Activated naive CD4-positive, alpha-beta T cell treated with anti-CD3 and anti-CD28 coated beads, Interleukin-2, amount 10 ng/mL, durations not matched to agents 7 days and 5 days (primary cell): Measurements from ENCODE around the gene KLHL29.

Source experiments
- CTCF ChIA-PET: fragments of 350-600 bp; sonication (Branson Sonifier 250); formaldehyde crosslinking; loops from one replicate; lab custom pipeline; 2021; ENCODE audit warnings: antibody characterized with exemption; lab: Charles Lee
- DNase-seq: peaks from one replicate; pipeline ENCODE4 v3.0.0-alpha.2; 2020
- H3K27ac Mint-ChIP-seq: one replicate; pipeline ENCODE4 v1.8.0; 2021; ENCODE audit warnings: mild to moderate bottlenecking, moderate library complexity, mixed read lengths
- H3K27me3 Mint-ChIP-seq: one replicate; pipeline ENCODE4 v1.8.0; 2021; ENCODE audit warnings: mild to moderate bottlenecking, mixed read lengths
- H3K36me3 Mint-ChIP-seq: one replicate; pipeline ENCODE4 v1.8.0; 2021; ENCODE audit warnings: mixed read lengths
- H3K4me1 Mint-ChIP-seq: one replicate; pipeline ENCODE4 v1.8.0; 2021; ENCODE audit warnings: mixed read lengths
- H3K4me3 Mint-ChIP-seq: one replicate; pipeline ENCODE4 v1.8.0; 2021; ENCODE audit warnings: mild to moderate bottlenecking, moderate library complexity, mixed read lengths
- H3K9me3 Mint-ChIP-seq: one replicate; pipeline ENCODE4 v1.8.0; 2021; ENCODE audit warnings: mixed read lengths

Gene KLHL29

DNA sequence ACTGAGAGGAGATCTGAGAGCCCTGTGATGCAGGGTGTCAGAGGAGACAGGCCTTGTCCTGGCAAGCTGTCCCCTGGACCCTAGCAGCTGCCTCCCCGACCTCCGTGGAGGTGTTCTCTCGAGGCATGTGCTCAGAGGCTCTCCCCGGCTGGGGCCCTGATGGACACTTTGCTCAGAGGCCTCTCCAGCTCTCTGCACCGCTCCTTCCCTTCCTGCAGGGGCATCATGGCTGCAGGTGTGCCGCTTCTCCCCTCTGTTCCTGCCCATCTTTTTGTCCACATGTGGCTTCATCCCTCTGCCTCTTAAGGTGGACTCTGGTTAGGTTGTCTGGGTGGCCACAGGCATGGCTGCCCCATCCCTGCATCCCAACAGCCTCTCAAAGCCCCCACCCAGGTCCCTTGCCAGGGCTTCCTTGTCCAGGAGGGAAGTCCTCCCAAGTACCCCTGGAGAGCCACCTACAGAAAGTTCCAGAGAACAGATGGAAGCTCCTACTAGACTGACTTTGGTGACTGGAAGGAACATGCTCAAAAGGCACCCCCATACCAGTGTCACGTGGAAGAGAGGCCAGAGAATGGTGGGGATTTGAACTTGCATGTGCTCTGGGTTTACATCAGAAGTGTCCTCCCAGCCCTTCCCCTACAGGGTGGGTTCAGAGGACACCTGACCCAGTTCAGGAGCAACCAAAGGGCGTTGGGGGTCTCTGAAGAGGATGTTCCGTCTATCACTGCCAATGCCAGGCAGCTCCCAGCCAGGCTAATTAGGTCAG, 120.4 kb downstream of the KLHL29 start:
- DNase-seq = no peak
- Mint-ChIP-seq H3K4me3 (no peak overlapping the region), H3K27ac (no peak overlapping the region), H3K27me3 (peaks cover 77% of the 10 kb centered on the region), H3K9me3 (no peaks in the 10 kb centered on the region), H3K4me1 (peaks cover 9% of the 10 kb centered on the region), H3K36me3 (no peaks in the 10 kb centered on the region)
- CTCF ChIA-PET = interaction anchor here (0.8 to 1.6 kb wide), 2 partner anchors 12 to 29 kb away, joined by 3 to 4 read pairs; no protein-coding TSS in a partner anchor

- Mint-ChIP-seq H3K9me3 (no peaks in the 10 kb centered on the region), H3K4me3 (no peak overlapping the region), H3K4me1 (peaks cover 9% of the 10 kb centered on the region), H3K27ac (no peak overlapping the region), H3K27me3 (peaks cover 76% of the 10 kb centered on the region), H3K36me3 (no peaks in the 10 kb centered on the region)
- CTCF ChIA-PET = interaction anchor here (0.8 kb wide), 1 partner anchor 29 kb away, joined by 3 read pairs; no protein-coding TSS in a partner anchor
- DNase-seq = no peak
Measured at GRCh38 chr2:23505984-23506380, 121.0 kb downstream of the KLHL29 start.

DNA sequence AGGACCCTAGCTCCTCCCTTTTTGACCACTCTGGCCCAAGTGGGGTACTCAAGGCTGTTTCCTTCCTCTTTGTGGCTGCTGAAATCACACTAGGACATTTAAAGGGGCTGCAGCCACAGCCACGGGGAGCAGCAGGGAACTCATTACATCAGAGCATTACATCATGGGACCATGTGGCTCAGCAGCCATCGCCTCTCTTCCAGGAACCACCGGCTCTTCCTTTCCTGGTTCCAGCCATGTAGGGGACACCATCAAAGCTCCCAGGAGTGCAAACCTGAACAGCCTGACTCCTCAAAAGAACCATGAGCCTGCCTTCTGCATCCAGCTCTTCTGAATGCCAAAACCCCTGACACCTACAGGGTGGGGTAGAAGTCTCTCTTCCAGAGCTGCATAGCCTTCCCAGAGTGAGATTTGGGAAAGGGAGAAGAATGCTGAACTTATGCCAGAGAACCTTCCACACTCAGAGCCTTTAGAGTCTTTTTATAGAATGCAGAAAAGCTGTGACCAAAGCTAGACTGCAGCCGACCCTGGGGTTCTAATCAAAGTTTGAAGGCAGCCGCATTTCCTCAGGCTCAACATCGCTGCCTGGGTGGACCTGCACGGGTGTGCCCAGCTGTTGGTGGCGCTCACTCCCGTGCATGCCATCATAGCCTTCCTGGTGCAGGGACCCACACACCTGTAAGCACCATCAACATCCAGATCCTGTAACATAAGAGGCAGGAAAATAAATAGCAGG, 121.7 kb downstream of the KLHL29 start:
- no peak for DNase-seq
- H3K4me1 Mint-ChIP-seq = peaks cover 9% of the 10 kb centered on the region
- H3K4me3 Mint-ChIP-seq = no peak overlapping the region
- H3K27me3 Mint-ChIP-seq = peaks cover 77% of the 10 kb centered on the region
- H3K9me3 Mint-ChIP-seq = no peaks in the 10 kb centered on the region
- H3K27ac Mint-ChIP-seq = no peak overlapping the region
- CTCF ChIA-PET = no interaction called here
- H3K36me3 Mint-ChIP-seq = no peaks in the 10 kb centered on the region

DNA sequence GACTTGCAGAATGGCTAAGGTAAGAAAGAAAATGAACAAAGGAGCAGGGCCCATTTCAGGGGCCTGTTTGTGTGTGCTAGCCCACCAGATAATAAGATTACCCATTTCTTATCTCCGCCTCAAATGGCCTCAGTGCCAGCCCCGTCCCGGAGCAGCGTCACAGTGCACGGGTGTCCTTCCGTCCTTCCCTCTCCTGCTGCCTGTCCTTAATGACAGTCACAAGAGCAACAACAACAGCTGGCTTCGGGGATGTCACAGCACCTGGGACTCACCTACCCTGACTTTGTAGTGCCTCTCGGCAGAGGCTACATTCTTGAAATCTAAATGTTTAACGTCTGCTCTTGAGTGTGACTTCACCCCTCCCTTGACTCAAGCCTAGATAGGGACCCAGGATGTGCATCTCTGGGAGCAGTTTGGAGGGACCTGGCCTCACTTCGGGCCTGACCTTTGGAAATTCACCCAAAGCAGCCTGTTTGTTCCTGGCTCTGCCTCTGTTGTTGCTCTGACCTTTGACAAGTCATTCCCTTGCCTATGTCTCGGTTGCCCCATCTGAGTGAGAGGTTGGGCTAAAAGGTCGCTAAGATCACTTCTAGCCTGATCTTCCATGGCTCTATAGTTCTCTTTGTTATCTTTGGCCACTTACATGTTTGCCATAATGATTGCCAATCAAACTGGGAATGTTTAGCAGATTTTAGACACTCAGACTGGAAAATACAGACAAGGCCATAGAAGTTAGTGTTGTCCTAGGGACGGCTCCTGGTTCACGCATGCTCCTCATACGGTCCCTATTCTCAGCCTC, 122.5 kb downstream of the KLHL29 start:
- H3K36me3 Mint-ChIP-seq = no peaks in the 10 kb centered on the region

DNA sequence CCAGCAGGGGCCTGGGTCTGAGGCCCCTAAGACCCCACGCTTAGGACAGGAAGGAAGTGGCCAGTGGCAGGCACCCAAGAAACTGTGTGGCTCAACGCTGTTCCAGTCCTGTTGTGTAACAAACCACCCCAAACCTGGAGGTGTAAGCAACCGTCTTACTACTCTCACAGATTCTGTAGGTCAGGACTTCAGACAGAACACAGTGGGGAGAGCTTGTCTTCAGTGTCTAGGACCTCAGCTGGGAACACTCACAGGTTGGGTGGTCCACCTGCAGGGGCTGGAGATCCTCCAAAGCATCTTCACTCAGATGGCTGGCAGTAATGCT, 123.0 kb downstream of the KLHL29 start:
- no peak overlapping the region for H3K27ac Mint-ChIP-seq
- peaks cover 74% of the 10 kb centered on the region for H3K27me3 Mint-ChIP-seq
- H3K4me1 Mint-ChIP-seq = peaks cover 9% of the 10 kb centered on the region
- DNase-seq = no peak
- H3K36me3 Mint-ChIP-seq = no peaks in the 10 kb centered on the region
- no peak overlapping the region for H3K4me3 Mint-ChIP-seq
- CTCF ChIA-PET = no interaction called here
- H3K9me3 Mint-ChIP-seq = no peaks in the 10 kb centered on the region

More for the DNA sequence above, 122.5 kb downstream of the KLHL29 start:
- no peak overlapping the region for H3K27ac Mint-ChIP-seq
- peaks cover 9% of the 10 kb centered on the region for H3K4me1 Mint-ChIP-seq
- no peak for DNase-seq
- CTCF ChIA-PET = no interaction called here
- no peak overlapping the region for H3K4me3 Mint-ChIP-seq
- peaks cover 72% of the 10 kb centered on the region for H3K27me3 Mint-ChIP-seq
- H3K9me3 Mint-ChIP-seq = no peaks in the 10 kb centered on the region

DNA sequence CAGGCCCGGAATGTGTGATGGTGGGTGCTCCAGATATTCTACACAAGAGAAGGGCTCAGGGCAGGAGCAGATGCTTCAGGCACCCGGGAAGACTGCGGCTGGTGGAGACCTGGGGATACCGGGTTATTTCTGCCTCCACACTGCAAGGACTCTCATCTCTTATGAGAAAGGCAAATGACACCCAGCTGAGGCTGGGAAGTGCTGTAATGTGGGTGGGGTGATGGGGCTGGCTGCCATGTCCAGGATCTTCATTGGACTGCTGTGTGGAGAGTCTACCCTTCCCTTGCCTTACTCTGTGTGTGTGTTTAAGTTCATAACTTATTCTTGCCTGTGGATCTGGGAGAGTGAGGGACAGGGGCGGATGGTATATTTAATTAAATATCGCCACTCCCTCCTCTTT, 124.1 kb downstream of the KLHL29 start:
- Mint-ChIP-seq H3K4me3 (no peak overlapping the region), H3K9me3 (no peaks in the 10 kb centered on the region), H3K36me3 (no peaks in the 10 kb centered on the region), H3K27me3 (peaks cover 75% of the 10 kb centered on the region), H3K4me1 (peaks cover 9% of the 10 kb centered on the region), H3K27ac (no peak overlapping the region)
- CTCF ChIA-PET = interaction anchor here (1.3 kb wide), 1 partner anchor 9 kb away, joined by 3 read pairs; no protein-coding TSS in a partner anchor
- DNase-seq = no peak

DNA sequence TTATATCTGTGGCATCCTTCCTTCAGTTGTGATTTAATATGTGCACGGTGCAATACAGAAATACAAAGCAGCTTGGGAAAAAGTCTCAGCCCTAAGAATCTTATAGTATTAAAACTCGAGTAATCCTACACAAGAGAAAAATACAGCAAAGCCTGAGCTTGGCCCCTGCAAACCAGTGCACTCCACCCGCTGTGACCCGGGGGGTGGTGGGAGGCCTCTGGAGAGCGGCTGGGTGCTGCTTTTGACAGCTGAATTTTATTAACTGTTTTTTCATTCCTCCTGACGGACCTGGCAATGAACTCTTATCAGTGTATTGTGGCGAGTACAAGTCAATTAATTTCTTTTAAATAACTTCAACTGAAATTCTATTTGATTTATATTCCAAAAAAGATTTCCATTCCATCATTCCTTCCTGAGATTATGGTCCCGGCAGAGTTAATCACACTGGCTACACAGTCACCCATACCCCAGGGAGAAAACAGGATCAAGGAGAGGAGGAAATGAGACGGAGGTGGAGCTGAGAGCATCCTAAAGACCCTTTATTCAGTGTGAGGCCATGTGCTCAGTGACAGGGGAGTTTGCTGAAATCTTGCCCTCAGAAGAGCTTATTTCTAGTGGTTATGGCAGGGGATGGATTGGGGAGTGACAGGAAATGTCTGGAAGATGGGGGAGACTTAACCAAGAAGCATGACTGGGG, 124.8 kb downstream of the KLHL29 start:
- DNase-seq = no peak
- H3K4me1 Mint-ChIP-seq = peaks cover 9% of the 10 kb centered on the region
- CTCF ChIA-PET = interaction anchor here (1.3 kb wide), 1 partner anchor 9 kb away, joined by 3 read pairs; no protein-coding TSS in a partner anchor
- H3K27ac Mint-ChIP-seq = no peak overlapping the region
- H3K4me3 Mint-ChIP-seq = no peak overlapping the region
- H3K36me3 Mint-ChIP-seq = no peaks in the 10 kb centered on the region
- peaks cover 81% of the 10 kb centered on the region for H3K27me3 Mint-ChIP-seq
- H3K9me3 Mint-ChIP-seq = no peaks in the 10 kb centered on the region

GRCh38 chr2:23510471-23510870, 125.5 kb downstream of the KLHL29 start:
- no peak overlapping the region for H3K4me3 Mint-ChIP-seq
- H3K36me3 Mint-ChIP-seq = no peaks in the 10 kb centered on the region
- no peaks in the 10 kb centered on the region for H3K9me3 Mint-ChIP-seq
- peaks cover 81% of the 10 kb centered on the region for H3K27me3 Mint-ChIP-seq
- H3K27ac Mint-ChIP-seq = no peak overlapping the region
- H3K4me1 Mint-ChIP-seq = peaks cover 12% of the 10 kb centered on the region
- CTCF ChIA-PET = interaction anchor here (1.3 kb wide), 1 partner anchor 10 kb away, joined by 3 read pairs; no protein-coding TSS in a partner anchor
- DNase-seq = no peak

DNA sequence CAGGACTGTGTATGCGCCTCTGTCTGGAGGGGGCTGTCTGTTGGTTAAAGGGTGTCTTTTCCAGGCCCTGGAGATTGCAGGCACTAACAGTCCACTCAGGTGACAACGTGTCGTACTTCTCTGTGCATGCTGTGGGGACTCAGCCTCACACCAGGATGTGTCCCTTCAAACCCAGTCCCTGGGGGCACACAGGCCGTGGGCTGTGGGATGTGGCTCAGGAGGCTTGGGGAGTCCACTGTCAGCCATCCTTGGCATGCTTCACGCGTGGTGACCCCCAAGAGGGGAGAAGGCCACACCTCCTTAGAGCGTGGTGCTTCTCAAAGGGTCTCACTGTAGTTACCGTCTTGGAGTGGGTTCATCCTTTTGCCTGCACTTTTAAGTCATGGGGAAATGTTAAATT, 127.8 kb downstream of the KLHL29 start:
- no peak for DNase-seq
- CTCF ChIA-PET = no interaction called here
- H3K36me3 Mint-ChIP-seq = no peaks in the 10 kb centered on the region
- no peak overlapping the region for H3K4me3 Mint-ChIP-seq
- peaks cover 81% of the 10 kb centered on the region for H3K27me3 Mint-ChIP-seq
- H3K27ac Mint-ChIP-seq = no peak overlapping the region
- H3K9me3 Mint-ChIP-seq = no peaks in the 10 kb centered on the region
- peaks cover 4% of the 10 kb centered on the region for H3K4me1 Mint-ChIP-seq

DNA sequence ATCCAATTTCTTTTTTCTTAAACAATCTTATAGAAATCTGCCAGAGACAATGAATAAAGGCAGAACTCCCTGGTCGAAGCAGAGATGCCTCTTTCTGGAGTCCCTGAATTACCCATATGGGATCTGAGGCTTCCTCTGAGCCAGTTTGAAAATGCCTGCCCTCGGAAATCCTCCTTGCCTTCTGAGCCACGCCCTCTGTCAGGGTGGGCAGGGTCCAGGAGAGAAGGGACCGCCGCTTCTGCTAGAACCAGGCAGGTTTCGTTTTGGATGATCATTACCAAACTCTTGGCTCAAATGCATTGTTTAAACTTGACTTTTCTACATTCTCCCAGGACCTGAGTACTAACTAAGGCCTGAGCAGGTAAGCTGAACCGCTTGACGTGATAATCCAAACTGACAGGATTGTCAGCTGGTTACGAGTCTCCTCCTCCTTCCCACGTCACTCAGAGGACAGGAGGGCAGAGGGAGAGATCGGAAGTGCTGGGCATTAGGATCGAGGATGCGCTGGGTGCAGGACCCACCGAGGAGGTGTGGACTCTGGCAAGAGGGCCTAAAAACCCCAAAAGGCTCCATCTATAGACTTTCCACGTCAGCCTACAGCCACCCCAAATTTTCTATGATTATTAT, 128.4 kb downstream of the KLHL29 start:
- Mint-ChIP-seq H3K36me3 (no peaks in the 10 kb centered on the region), H3K27ac (no peak overlapping the region), H3K4me3 (no peak overlapping the region), H3K9me3 (no peaks in the 10 kb centered on the region), H3K4me1 (peaks cover 4% of the 10 kb centered on the region), H3K27me3 (peaks cover 76% of the 10 kb centered on the region)
- CTCF ChIA-PET = interaction anchor here (0.6 kb wide), 1 partner anchor 414 kb away, joined by 4 read pairs; the partner anchor contains the start of gene ATAD2B
- no peak for DNase-seq

DNA sequence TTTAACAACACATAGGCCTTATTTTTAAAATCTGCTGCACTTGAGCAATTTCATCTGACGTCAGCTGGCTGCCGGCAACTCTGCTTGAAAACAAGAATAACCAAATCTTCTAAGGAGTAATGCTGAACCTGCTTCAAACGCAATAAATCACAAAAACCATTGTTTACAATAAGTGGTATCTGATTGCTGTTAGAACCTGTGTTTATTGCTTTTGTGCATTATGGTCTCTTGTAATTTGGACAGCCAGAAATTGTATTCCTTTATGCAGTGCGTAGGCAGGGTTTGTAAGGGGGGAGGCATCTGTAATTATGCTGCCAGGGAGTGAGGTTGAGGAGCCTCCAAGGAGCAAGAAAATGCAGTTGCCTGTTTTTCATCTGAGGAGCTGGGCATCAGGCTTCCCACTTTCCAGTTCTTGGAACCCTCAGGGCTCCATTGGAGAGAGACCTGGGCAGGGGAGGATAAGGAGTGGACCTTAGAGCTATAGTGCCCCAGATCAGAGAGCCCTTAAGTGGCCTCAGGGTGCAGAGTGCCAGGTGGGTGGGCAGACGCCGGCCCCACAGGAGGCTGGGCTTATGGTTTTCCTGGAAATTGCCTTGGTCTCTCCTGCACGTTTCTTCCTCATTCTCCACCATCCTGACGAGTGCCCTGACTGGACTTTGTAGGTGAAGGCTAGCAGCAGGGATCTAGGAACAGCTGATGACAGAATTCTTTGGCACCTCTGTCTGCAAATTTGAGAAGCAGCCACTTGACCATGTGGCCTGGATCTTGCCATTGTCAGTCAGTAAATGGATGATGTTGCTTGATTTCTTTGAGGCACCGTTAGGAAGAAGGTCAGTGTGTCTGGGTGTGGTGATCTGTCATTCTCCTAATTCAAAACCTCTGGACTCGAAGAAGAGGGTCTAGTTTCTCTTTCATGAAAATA, 129.2 kb downstream of the KLHL29 start:
- peaks cover 4% of the 10 kb centered on the region for H3K4me1 Mint-ChIP-seq

GRCh38 chr2:23516520-23517256, 131.7 kb downstream of the KLHL29 start:
- CTCF ChIA-PET = interaction anchor here (1.2 kb wide), 1 partner anchor 25 kb away, joined by 3 read pairs; no protein-coding TSS in a partner anchor
- Mint-ChIP-seq H3K27ac (no peak overlapping the region), H3K4me3 (no peak overlapping the region), H3K27me3 (peaks cover 65% of the 10 kb centered on the region), H3K4me1 (peaks cover 4% of the 10 kb centered on the region), H3K9me3 (no peaks in the 10 kb centered on the region), H3K36me3 (no peaks in the 10 kb centered on the region)
- no peak for DNase-seq

More for the DNA sequence above, 129.2 kb downstream of the KLHL29 start:
- Mint-ChIP-seq H3K4me3 (no peak overlapping the region), H3K36me3 (no peaks in the 10 kb centered on the region), H3K27me3 (peaks cover 80% of the 10 kb centered on the region), H3K27ac (no peak overlapping the region), H3K9me3 (no peaks in the 10 kb centered on the region)
- no peak for DNase-seq
- CTCF ChIA-PET = interaction anchor here (0.6 kb wide), 2 partner anchors 35 to 413 kb away, joined by 3 to 4 read pairs; partner anchors contain the start of gene ATAD2B
